Inferior parietal cortex (tissue), 1 donor: Measurements from ENCODE around the gene IQUB.
A peak's percentile ranks its signal among the peaks of the same experiment; 100 is the strongest.
"Not testable (repeated sequence)": the region's sequence is repeated elsewhere in the genome, so short reads cannot be mapped to it uniquely, and the experiment has no call there.

Experiments
- DNase-seq: peaks from one replicate; pipeline ENCODE4 v3.0.0-alpha.2; 2016; ENCODE audit errors: extremely low spot score

The IQUB gene

DNA sequence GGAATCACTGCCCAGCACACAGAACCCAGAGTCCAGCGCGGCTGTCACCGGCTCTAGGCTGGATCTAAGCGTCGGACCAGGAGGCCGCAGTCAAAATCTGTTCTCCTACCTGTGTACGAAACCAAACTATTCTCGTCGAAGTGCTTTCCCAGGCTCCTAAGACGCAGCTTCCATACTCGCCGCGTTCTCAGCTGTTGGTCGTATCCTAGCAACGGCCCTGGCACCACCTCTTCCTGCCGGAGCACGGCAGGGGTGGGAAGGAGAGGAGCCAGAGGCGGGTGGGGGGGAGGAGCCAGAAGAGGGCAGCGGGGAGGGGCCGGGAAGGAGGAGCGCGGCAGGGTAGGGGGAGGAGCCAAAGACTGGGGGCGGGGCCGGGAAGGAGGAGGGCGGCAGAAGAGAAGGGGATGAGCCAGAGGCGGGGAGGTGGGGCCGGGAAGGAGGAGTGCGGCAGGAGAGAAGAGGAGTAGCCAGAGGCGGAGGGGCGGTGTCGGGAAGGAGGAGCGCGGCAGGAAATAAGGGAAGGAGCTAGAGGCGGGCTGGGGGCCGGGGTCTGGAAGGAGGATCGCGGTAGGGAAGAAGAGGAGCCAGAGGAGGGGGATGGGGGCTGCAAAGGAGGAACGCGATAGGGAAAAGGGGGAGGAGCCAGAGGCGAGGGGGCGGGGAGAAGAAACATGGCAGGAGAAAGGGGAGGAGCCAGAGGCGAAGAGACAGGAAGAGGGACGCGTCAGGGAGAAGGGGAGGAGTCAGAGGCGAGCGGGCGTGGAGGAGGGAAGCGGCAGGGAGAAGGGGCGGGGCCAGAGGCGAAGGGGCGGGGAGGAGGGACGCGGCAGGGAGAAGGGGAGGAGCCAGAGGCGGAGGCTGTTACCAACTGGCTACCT lies at the start of gene IQUB:
Gene IQUB, minus strand, starts transcription at position 213 of the 878 bp plus-strand sequence. CDS start 22,255 bp downstream, outside the sequence.
- peak; percentile 93 for DNase-seq

DNA sequence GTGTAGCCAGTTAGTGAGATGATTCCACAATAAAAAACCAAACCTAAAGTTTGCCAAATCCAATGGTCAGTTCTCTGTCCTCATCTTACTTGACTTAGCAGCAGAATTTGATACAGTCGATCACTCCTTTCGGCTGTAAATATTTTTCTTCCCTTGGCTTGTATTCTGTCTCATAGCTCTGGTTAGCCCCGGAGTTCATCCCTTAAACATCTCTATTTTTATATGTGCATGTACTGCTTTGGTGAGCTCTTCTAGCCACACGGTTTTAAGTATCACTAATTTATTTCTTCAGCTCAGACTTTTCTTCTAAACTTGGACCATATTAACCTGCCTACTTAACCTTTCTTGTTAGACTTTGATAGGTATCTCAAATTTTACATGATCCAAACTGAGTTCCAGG lies 49.4 kb upstream of the IQUB start:
- DNase-seq, result no peak

DNA sequence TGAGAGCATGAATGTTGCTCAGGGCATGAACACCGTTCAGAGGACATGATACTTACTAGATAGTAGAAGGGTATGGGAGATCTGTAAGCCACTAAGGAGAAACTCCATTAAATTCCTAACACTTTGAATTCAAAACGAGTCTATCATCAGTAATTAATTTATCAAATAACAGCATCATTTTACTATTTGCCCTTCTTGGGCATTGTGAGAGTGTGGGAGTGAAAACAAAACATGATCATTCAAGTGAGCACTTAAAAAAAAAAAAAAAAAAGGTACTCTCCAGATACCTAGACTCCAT lies 46.7 kb upstream of the IQUB start:
- no peak for DNase-seq

DNA sequence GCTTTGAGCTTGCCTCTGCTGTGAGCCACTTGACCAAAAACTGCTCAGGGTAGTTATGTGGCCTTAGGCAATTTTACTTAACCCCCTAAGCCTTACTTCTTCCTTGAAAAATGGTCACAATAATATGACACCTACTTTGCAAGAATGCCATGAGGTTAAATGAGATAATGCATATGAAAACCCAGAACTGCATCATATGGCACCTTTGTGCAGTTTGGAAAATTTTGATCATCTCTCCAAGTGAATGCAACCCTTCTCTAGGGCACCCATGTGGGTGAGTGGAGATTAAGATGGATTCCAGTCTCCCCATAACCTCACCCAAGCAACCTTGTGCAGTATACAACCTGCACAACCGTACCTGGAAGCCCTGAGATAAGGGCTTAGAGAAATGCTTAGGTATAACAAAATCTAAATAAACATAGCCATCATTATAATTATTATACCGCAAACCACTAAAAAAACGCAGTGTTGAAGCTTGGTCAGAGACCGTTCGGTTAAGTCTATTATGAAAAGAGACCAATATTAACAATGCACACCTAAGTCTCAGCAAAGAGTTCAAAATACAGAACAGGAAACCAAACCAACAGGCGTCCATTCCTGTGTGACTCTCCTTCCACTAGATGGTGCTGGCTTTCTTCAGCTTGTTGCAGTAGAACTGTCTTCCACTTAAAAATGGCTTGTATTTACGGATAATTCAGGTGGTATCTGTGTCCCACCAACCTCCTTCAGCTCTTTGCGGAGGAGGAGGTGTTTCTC lies 46.2 kb upstream of the IQUB start:
- DNase-seq, result peak; percentile 22

DNA sequence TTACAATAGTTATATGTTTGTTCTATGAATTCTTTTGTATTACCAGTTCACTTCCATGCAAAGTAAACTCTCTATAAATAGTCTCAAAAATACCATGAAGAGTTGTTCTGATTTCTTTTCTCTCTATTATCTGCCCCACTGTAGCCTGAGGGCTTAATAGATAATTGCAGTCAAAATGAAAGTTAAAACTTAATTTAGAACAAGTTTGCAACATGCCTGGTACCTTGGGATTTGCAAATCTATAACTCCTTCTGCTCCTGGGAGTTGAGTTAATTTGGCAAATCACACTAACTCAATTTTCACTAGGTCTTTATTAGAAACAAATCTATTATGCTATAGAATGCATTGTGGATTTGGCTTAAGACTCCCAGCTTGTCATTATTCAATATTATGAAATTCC lies 45.0 kb upstream of the IQUB start:
- DNase-seq, result no peak

DNA sequence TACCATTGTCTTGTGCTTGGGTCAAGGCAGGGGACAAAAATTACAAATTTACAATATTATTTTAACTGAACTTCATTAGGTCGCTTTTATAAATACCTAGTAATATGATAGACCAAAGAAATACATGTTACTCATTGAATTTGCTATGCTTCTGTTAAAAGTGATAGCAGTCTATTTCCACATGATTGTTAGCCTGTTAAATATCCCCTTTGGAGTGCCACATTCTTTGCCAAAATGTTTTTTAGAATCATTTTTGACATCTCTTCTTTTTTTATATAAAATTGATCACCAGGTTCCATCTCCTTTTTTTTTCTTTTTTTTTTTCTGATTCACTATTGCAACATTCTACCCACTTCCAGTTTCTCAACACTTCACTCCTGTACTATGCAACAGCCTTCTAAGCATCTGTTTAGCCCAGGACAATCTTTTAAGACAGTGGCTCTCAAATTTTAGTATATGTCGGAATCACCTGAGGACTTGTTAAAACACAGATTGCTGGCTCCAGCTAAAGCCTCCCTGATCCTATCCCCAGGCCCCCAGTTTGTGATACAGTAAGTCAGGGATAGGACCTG lies 39.6 kb upstream of the IQUB start:
- DNase-seq, result no peak

DNA sequence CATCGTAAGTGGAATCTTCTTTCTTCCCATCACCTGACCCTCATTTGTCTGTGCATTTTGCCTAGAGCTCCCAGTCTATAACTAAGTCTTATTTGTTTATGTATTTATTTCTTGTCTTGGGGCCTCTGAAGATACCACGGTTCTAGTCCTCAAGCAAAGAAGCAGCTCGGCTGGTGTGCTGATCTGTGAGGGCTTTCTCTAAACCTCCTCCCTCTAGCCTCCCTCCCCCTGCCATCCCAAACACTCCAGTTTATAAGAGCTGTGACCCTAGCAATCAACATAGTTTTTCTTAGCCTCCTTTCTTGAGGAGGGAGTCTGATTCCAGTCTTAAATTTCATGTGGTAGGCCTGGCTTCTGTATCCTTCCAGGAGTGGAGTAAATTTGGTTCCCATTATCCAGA lies 38.9 kb upstream of the IQUB start:
- no peak for DNase-seq

DNA sequence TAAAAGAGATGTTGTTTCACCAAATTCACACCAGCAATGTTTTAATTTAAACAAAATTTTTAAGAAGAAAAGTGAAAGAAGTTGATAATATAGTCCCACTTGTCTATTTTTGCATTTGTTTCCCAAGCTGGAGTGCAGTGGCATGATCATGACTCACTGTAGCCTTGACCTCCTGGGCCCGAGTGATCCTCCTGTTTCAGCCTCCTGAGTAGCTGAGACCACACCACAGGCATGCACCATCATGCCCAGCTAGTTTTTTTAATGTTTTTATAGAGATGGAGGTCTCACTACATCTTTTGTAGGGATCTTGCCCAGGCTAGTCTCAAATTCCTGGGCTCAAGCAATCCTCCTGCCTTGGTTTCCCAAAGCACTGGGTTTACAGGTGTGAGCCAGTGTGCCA lies 37.3 kb upstream of the IQUB start:
- DNase-seq, result no peak

DNA sequence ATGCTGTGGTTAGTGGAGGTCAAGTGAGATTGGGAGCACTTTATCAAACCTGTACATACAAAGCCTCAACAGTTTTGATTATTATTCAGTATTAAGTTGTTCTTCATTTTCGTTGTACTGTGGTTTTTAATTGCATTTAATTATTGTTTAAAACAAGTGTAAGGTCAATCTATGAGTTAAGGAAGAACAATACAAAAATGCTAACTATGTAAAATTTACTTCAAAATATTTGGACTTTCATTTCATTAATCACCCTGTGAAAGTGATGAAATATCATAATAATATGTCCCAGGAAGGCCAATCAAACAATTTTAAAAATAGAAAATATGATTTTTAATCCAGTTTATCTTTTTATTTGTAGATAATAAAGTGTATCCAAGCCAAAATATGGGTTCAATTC lies 36.8 kb upstream of the IQUB start:
- no peak for DNase-seq

DNA sequence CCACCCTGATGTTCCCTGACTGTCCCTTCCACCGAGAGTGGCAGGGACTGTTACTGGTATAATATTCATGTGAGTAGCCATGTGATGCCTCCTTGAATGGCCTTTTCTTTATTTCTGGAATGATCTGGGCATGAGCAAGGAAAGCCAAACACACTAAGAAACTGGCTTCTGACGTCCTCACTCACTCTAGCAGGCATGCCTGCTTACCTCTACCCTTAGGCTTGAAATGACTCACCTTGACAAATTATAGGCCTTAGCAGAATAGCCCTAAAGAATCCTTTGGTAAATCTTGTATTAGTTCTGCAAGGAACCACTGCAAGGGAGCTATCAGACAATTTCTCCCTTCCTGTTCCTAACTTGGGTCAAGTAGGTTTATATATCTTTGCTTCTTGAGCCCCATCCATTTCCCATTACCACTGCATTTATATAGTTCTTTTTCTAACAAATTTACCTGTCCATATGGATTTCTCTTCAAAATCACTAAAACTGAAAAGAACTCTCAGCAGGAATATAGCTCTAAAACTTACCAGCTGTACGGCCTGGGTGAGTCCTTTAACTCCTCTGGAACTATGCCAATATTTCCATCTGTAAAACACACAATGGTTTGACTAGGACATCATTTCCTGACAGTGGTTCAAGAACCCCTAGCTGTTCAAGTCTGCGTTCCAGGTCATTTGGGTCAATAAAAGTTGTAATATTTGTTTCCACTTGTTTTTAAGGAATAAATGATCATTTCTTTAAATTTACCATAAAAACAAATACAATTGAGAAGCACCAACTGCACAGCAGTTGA lies 36.2 kb upstream of the IQUB start:
- DNase-seq, result no peak

DNA sequence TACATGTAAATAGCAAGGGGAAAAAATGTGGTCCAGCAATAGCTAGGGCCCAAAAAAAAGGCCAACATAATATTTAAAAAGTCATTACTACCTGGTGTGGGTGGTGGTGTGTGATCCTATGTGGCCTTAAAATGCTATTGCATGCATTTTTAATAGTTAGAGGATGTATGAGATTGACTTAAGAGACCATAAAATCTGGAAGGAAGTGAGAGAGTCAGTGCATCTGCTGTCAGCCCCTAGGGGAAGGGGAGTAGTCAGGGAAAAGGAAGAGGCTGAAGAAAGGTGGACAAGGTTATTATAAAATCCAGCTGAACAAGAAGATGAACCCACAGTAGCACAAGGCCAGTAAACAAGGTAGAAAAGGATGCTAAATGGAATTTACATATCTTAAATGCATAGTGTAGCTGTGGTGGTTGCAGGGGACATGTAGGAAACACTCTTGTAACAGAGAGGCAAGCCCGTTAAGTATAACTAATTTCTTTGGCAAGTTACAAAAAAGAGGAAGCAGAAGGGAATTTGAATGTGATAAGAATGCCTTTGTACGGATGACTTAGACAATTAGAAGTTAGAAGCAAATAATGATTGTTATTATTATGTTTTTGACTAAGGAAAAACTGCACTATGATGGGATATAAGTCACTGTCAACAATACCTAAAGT lies 35.1 kb upstream of the IQUB start:
- DNase-seq, result no peak

DNA sequence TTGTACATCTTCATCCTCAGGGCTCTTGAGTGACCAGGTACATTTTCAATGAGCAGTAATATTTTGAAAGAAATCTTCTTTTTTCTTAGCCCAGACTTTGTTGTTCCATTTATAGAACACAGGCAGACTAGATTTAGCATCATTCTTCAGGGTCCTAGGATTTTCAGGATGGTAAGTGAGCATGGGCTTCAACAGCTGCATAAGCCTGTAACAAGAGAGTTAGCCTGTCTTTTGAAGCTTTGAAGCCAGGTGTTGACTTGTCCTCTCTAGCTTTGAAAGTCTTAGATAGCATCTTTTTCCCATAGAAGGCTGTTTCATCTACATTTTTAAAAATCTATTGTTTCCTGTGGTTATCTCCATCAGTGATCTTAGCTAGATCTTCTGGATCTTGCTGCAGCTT lies 27.7 kb upstream of the IQUB start:
- no peak for DNase-seq

DNA sequence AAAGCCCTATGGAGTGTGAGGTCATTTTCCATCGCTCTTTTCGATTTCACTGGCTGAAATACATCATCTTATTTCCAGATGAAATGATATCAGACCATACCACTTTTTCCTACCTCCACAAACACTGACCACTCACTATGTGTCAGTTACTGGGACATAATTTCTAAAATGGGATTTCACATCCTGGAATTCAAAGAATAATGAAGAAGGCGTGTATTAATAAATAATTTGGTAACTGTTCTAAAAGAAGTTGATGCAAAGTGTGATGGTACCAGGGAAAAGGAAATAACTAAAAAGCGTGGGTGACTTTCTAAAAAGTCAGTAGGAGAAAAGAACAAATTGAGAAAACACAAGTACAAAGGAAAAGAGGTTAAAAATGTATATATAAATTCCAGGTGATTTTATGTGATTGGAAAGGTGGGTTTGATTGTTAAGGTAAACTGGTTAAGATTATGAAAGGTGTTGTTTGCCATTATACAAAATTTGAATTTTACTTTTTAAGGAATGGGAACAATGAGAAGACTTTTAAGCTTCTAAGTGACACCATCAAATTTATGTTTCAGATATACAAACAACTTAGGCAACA lies 24.0 kb upstream of the IQUB start:
- DNase-seq, result no peak

DNA sequence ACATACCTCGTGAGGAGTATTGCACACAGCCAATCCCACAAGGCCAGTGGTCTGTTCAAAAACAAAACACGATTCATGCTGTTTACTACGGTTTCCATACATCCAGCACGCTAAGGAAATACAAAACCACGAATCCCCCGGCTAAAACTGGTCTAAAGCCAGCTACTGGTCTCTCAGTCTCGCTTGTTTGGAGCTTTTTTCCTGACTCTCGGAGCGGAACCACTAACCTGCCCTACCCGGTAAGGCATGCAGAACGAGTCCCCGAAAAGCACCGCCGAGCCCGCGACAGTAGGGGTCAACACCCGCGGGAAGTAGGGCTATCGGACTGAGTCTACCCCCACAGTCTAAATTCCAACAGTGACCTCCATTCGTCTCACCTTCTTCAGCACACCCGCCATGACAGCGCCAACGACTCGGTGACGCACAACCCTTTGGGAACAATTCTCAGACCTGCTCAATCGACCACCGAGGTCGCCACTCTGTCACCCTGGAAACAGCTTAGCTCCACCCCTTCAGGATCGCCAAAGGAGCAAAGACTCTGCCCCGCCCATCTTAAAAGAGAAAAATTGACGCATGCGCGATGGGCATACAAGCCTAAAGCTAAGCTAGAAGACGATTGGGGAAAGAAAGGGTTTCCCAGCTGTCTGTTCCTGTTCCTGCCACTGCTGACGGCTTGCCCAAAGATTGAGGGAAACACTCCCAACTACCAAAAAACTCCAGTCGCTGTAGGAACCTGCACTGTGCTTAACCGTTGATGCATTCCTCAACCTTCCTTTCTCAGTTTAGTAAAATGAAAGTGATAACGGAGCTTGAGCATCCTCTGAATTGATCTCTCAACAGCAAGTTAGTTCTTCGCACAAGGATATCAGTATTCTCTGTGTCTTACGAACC lies 23.2 kb upstream of the IQUB start, which contains the start of gene NDUFA5:
Gene NDUFA5, minus strand, starts transcription at position 421 of the 891 bp plus-strand sequence. Its CDS starts 23 bp downstream, at position 398.
- peak; percentile 100 for DNase-seq

DNA sequence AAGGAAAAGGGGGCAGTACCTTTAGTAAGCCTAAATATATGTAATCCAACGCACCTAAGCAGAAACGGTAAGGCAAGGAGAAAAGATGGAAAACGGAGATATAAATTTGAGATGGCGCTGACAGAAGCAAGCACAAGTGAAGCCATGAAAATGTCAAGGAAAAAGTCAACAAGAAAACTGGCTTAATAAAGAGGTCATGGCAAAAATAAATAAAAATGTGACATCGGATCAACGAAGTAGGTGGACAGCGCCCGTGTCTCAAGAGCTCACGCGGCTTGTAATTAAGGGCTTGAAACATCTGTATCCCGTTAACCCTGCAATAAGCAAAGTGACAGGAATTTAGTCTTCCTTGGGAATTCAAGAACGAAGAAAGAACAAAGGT lies 22.6 kb upstream of the IQUB start:
- DNase-seq, result no peak

DNA sequence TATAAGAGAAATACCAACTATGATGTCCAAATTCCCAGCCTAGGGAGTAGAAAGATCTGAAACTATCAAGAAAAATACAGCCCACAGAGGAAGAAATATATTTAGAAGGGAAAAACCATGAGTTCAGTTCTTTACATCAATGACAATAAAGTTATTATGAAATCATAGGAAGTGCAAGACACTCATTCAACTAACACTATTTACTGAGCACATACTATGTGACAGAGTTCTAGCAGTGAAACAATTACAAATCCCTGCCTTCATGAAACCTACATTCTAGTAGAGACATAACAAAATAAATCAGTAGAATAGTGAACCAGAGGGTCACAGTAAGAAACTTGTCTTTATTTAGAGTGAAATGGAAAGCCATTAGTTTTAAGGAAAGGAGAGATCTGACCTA lies 21.1 kb upstream of the IQUB start:
- no peak for DNase-seq

DNA sequence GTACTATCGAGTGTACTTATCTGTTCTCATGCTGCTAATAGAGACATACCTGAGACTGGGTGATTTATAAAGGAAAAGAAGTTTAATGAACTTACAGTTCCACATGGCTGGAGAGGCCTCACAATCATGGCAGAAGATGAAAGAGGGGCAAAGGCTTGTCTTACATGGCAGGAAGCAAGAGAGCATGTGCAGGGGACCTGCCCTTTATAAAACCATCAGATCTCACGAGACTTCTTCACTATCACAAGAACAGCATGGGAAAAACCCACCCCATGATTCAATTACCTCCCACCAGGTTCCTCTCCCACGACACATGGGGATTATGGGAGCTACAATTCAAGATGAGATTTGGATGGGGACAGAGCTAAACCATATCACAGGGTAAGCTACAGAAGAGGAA lies 18.8 kb upstream of the IQUB start:
- DNase-seq, result no peak

DNA sequence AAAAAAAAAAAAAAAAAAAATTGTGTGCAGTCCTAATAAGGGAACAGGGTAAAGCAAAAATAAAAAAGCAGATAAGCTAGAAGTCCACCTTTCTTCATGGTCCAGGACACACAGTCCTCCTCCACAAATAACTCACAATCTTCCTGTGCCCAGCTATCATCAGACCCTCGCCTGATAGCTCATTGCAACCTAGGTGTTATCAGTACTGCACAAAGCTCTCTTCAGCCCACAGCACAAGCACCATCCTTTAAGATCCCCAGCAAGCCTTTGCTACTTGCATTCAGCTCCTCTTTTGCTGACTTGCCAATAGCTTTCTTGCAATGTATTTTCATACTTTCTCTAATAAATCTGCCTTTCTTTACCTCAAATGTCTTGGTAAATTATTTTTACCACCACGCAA lies 18.2 kb upstream of the IQUB start:
- DNase-seq, result no peak

DNA sequence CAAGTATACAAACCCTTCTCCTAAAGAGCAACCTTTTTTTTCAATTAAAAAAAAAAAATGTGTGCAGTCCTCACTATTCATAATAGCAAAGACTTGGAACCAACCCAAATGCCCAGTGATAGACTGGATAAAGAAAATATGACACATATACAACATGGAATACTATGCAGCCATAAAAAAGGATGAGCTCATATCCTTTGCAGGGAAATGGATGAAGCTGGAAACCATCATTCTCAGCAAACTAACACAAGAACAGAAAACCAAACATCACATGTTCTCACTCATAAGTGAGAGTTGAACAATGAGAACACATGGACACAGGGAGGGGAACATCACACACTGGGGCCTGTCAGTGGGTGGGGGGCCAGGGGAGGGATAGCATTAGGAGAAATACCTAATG lies 17.7 kb upstream of the IQUB start:
- not testable (repeated sequence) for DNase-seq

DNA sequence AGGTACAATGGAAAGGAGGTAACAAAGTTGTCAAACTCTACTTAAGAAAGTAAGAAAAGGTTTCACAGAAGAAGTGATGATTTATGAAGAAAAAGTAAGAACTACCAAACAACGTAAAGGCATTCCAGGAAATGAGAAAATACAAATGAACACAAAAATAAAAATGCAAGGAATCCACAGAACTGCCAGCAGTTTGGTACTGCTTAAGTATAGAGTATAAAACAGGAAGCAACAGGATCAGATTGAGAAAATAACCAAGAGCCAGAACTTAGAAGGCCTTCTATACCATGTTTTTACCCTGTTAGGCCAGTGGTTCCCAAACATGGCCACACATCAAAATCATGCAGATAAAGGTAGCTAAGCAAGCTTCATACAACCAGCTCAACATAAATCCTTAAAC lies 14.0 kb upstream of the IQUB start:
- DNase-seq, result no peak
